PC-9 (cell line): ENCODE data around the gene CCT2. TPM values are rescaled to one million over a fixed set of nuclear protein-coding genes. Genes with fewer than 3 reads are reported as not detected.

Experiments used
- BruUV-seq: library from RNA; stranded (reverse); fragments of 400-500 nt; replicated peaks from 2 replicates; lab custom pipeline; 2021; lab: Mats Ljungman, UMichigan
- CTCF ChIA-PET: fragments of 300-600 bp; sonication (Branson Sonifier 250); formaldehyde crosslinking; loops from one replicate; lab custom pipeline; 2022; ENCODE audit warnings: antibody characterized with exemption; lab: Charles Lee
- POLR2A ChIA-PET: fragments of 300-600 bp; sonication (Branson Sonifier 250); formaldehyde crosslinking; loops from one replicate; lab custom pipeline; 2022; ENCODE audit warnings: antibody characterized with exemption; ENCODE audit not compliant: unreplicated experiment; lab: Charles Lee
- DNase-seq, 2 experiments: peaks; one replicate each; pipeline versions ENCODE4 v3.0.0 to v3.0.0-alpha.2; 2015 to 2022; ENCODE audit warnings: mixed read lengths in 1 of 2
- H2AFZ ChIP-seq: fragments of 200-600 bp; sonication (generic); 2 replicates; pipeline ENCODE4 v1.8.1; 2017; ENCODE audit warnings: antibody characterized with exemption
- H3F3A ChIP-seq: fragments of 200-600 bp; sonication (generic); 2 replicates; pipeline ENCODE4 v1.8.1; 2017; ENCODE audit warnings: antibody characterized with exemption, mild to moderate bottlenecking, low read depth; ENCODE audit not compliant: insufficient read depth
- H3K27ac ChIP-seq: fragments of 200-600 bp; sonication (generic); 2 replicates; pipeline ENCODE4 v1.6.1; 2016; ENCODE audit warnings: mixed run types
- H3K27me3 ChIP-seq: fragments of 200-600 bp; sonication (generic); 2 replicates; pipeline ENCODE4 v1.6.1; 2016; ENCODE audit warnings: low read depth, mixed run types; ENCODE audit not compliant: insufficient read depth
- H3K36me3 ChIP-seq: fragments of 200-600 bp; sonication (generic); 2 replicates; pipeline ENCODE4 v1.6.1; 2016; ENCODE audit warnings: low read depth, mixed run types
- H3K4me1 ChIP-seq: fragments of 200-600 bp; sonication (generic); replicated peaks from 2 replicates; pipeline ENCODE4 v1.6.1; 2016; ENCODE audit warnings: mixed run types; ENCODE audit not compliant: insufficient read depth
- H3K4me2 ChIP-seq: fragments of 200-600 bp; sonication (generic); 2 replicates; pipeline ENCODE4 v1.6.1; 2017; ENCODE audit warnings: mixed run types
- H3K4me3 ChIP-seq: fragments of 200-600 bp; sonication (generic); 2 replicates; pipeline ENCODE4 v1.6.1; 2016; ENCODE audit warnings: mixed run types
- H3K79me2 ChIP-seq: fragments of 200-600 bp; sonication (generic); 2 replicates; pipeline ENCODE4 v1.6.1; 2017; ENCODE audit warnings: low read depth, mixed run types
- H3K9me2 ChIP-seq: fragments of 200-600 bp; sonication (generic); 2 replicates; pipeline ENCODE4 v1.8.1; 2017; ENCODE audit warnings: mild to moderate bottlenecking; ENCODE audit not compliant: insufficient read depth
- H3K9me3 ChIP-seq: fragments of 200-600 bp; sonication (generic); 2 replicates; pipeline ENCODE4 v1.8.1; 2016; ENCODE audit warnings: low read depth; ENCODE audit not compliant: insufficient read depth
- H4K20me1 ChIP-seq: fragments of 200-600 bp; sonication (generic); 2 replicates; pipeline ENCODE4 v1.8.1; 2017; ENCODE audit not compliant: insufficient read depth
- EZH2 ChIP-seq: fragments of 200-600 bp; sonication (generic); IDR thresholded peaks from 2 replicates; pipeline ENCODE4 v1.8.0; 2017; ENCODE audit warnings: antibody characterized with exemption, low read depth
- intact Hi-C: fragments of 100-400 bp; cut with micrococcal nuclease; formaldehyde crosslinking; loops from one replicate; pipeline ENCODE4 v1.10.0; 2022; ENCODE audit not compliant: unreplicated experiment
- microRNA-seq: library from miRNA; unstranded; fragments of <30 nt; microRNA quantifications from one replicate; pipeline ENCODE4 v1.2.0, GENCODE V29; 2021; ENCODE audit warnings: borderline number of aligned reads, borderline replicate concordance
- total RNA-seq: library from RNA; stranded (reverse); gene quantifications from 2 replicates; pipeline ENCODE4 v1.2.3, GENCODE V29; 2021
- TF ChIP-seq, protein P1 (sequence below): fragments of 200-600 bp; sonication (generic); conservative IDR thresholded peaks from 2 replicates; pipeline ENCODE4 v1.6.1; 2017; ENCODE audit warnings: mixed run types, antibody characterized with exemption, mild to moderate bottlenecking, moderate library complexity

CCT2 gene
- total RNA-seq, 1 experiment from 2014 or later: 162 TPM

DNA sequence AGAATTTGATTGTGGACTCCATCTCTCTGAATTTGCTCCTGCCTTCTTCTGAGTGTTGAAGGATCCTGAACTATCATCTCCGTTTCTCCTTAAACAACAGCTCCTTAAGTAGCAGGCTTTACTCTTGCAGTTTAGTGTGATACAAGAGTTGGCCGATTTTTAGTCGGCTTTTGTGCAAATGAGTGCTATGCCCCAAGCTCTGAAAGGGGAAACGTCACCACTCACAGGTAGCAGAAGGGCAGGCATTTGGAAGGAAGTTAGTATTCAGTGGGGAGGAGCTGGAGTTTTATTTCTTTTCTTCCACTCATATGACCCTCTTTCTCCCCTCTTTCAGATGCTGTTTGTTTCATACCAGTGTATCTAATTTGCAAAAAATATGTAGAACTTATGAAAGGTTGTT, 61.9 kb downstream of the CCT2 start:
- ChIA-PET CTCF (no interaction called here), POLR2A (no interaction called here)
- H3K9me3 ChIP-seq: no peaks in the 10 kb centered on the region
- no peak overlapping the region for H3K4me3 ChIP-seq
- H3K9me2 ChIP-seq: no peaks in the 10 kb centered on the region
- no peaks in the 10 kb centered on the region for H3K4me1 ChIP-seq
- H3K4me2 ChIP-seq: no peak overlapping the region
- no peaks in the 10 kb centered on the region for H3K79me2 ChIP-seq
- no peaks in the 10 kb centered on the region for H3F3A ChIP-seq
- no peaks in the 10 kb centered on the region for H4K20me1 ChIP-seq
- H3K27me3 ChIP-seq: no peaks in the 10 kb centered on the region
- no TSS peak for BruUV-seq
- H3K36me3 ChIP-seq: no peaks in the 10 kb centered on the region
- no peak for DNase-seq
- TF ChIP-seq EZH2: no peak
- TF ChIP-seq, protein P1, sequence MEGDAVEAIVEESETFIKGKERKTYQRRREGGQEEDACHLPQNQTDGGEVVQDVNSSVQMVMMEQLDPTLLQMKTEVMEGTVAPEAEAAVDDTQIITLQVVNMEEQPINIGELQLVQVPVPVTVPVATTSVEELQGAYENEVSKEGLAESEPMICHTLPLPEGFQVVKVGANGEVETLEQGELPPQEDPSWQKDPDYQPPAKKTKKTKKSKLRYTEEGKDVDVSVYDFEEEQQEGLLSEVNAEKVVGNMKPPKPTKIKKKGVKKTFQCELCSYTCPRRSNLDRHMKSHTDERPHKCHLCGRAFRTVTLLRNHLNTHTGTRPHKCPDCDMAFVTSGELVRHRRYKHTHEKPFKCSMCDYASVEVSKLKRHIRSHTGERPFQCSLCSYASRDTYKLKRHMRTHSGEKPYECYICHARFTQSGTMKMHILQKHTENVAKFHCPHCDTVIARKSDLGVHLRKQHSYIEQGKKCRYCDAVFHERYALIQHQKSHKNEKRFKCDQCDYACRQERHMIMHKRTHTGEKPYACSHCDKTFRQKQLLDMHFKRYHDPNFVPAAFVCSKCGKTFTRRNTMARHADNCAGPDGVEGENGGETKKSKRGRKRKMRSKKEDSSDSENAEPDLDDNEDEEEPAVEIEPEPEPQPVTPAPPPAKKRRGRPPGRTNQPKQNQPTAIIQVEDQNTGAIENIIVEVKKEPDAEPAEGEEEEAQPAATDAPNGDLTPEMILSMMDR: no peak
- no peak overlapping the region for H2AFZ ChIP-seq
- H3K27ac ChIP-seq: no peak overlapping the region
- intact Hi-C loops: no loop called here

DNA sequence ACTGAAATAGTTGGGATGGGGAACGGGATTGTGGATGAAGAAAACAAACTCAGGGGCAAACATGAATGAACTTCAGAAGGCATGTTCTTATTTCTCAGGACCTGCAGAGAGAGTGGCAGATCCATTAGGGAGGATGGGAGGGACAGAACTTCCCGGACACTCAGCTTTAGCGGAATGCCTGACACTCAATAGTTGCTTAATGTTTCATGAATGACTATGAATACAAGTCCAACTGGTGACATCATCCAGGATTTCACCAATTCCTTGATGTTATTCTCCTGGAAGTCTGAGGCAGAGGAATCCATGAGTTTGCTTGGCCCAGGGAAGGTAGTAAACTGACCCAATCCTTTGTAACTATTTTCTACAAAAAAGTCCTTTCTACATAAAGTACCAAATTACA, 63.2 kb downstream of the CCT2 start:
- Histone ChIP-seq H3K36me3 (no peaks in the 10 kb centered on the region), H2AFZ (no peak overlapping the region), H3K27ac (no peak overlapping the region), H3K4me1 (no peaks in the 10 kb centered on the region), H3K4me3 (no peak overlapping the region), H3K4me2 (no peak overlapping the region), H3F3A (no peaks in the 10 kb centered on the region), H3K79me2 (no peaks in the 10 kb centered on the region), H3K9me2 (no peaks in the 10 kb centered on the region), H3K9me3 (no peaks in the 10 kb centered on the region), H3K27me3 (no peaks in the 10 kb centered on the region), H4K20me1 (no peaks in the 10 kb centered on the region)
- no TSS peak for BruUV-seq
- POLR2A ChIA-PET: no interaction called here
- CTCF ChIA-PET: no interaction called here
- intact Hi-C loops: no loop called here
- DNase-seq: no peak
- no peak for TF ChIP-seq EZH2
- TF ChIP-seq, protein P1: no peak

GRCh38 chr12:69649529-69649928, 64.3 kb downstream of the CCT2 start:
- intact Hi-C loops: no loop called here
- Histone ChIP-seq H3K4me3 (no peak overlapping the region), H3K27me3 (no peaks in the 10 kb centered on the region), H3F3A (no peaks in the 10 kb centered on the region), H3K4me1 (no peaks in the 10 kb centered on the region), H3K4me2 (no peak overlapping the region), H3K27ac (no peak overlapping the region), H4K20me1 (no peaks in the 10 kb centered on the region), H3K79me2 (no peaks in the 10 kb centered on the region), H2AFZ (no peak overlapping the region), H3K9me3 (no peaks in the 10 kb centered on the region; the same call in 1 of the 2 replicates), H3K9me2 (no peaks in the 10 kb centered on the region), H3K36me3 (no peaks in the 10 kb centered on the region)
- ChIA-PET POLR2A (no interaction called here), CTCF (no interaction called here)
- no peak for DNase-seq
- no peak for TF ChIP-seq EZH2
- TF ChIP-seq, protein P1: no peak
- BruUV-seq: no TSS peak

Small RNAs within 50 kb of the gene (microRNA-seq; reads per million reads assigned to microRNA genes)
- gene MIR3913-1: not detected
- gene MIR3913-2: not detected

Other genes with a start within 250 kb of the CCT2 start
- gene LYZ, start 237.1 kb upstream of the CCT2 start, total RNA-seq: not detected in 2 replicates
- gene YEATS4, start 225.7 kb upstream of the CCT2 start, total RNA-seq: 23.5 and 30.5 TPM in 2 replicates
- 15.6 and 23.3 TPM in 2 replicates for gene FRS2, start 115.1 kb upstream of the CCT2 start, total RNA-seq
- not detected in 2 replicates for gene LRRC10, start 25.4 kb downstream of the CCT2 start, total RNA-seq
- 0.17 TPM in 1 of 2 replicates, not detected in the other for gene BEST3, start 113.8 kb downstream of the CCT2 start, total RNA-seq
- 30.3 and 30.5 TPM in 2 replicates for gene RAB3IP, start 153.4 kb downstream of the CCT2 start, total RNA-seq
- gene MYRFL, start 239.8 kb downstream of the CCT2 start, total RNA-seq: not detected in 2 replicates